ENCODE data around the gene RAB26.

Gene RAB26

GRCh38 chr16:2159175-2159838 lies 10.9 kb downstream of the RAB26 start:
- no peak for DNase-seq (ENCODE audit: low spot score)

- DNase-seq (ENCODE audit: low spot score): no peak
Observed at GRCh38 chr16:2160915-2161551, 12.6 kb downstream of the RAB26 start.

- no peak for DNase-seq (ENCODE audit: low spot score)
Observed at GRCh38 chr16:2161911-2162310, 13.5 kb downstream of the RAB26 start.

GRCh38 chr16:2162676-2163118 lies 14.3 kb downstream of the RAB26 start:
- no peak for DNase-seq (ENCODE audit: low spot score)

- DNase-seq (ENCODE audit: low spot score): no peak
Observed at GRCh38 chr16:2163211-2163881, 14.9 kb downstream of the RAB26 start.

- no peak for DNase-seq (ENCODE audit: low spot score)
Observed at GRCh38 chr16:2165861-2166260, 17.4 kb downstream of the RAB26 start.

- no peak for DNase-seq (ENCODE audit: low spot score)
Observed at GRCh38 chr16:2166263-2167067, 18.0 kb downstream of the RAB26 start.

GRCh38 chr16:2167068-2167638 lies 18.7 kb downstream of the RAB26 start:
- no peak for DNase-seq (ENCODE audit: low spot score)

- no peak for DNase-seq (ENCODE audit: low spot score)
Observed at GRCh38 chr16:2170080-2170479, 21.7 kb downstream of the RAB26 start.

- DNase-seq (ENCODE audit: low spot score): no peak
Observed at GRCh38 chr16:2170587-2171435, 22.4 kb downstream of the RAB26 start.

GRCh38 chr16:2171601-2172178 lies 23.3 kb downstream of the RAB26 start:
- no peak for DNase-seq (ENCODE audit: low spot score)

- DNase-seq (ENCODE audit: low spot score): no peak
Observed at GRCh38 chr16:2172688-2173335, 24.4 kb downstream of the RAB26 start.

GRCh38 chr16:2173366-2173765 lies 24.9 kb downstream of the RAB26 start:
- DNase-seq (ENCODE audit: low spot score): no peak

- DNase-seq (ENCODE audit: low spot score): no peak
Observed at GRCh38 chr16:2173916-2174315, 25.5 kb downstream of the RAB26 start.

- no peak for DNase-seq (ENCODE audit: low spot score)
Observed at GRCh38 chr16:2174396-2175131, 26.1 kb downstream of the RAB26 start.

GRCh38 chr16:2175454-2175853 lies 27.0 kb downstream of the RAB26 start:
- no peak for DNase-seq (ENCODE audit: low spot score)

GRCh38 chr16:2176047-2176446 lies 27.6 kb downstream of the RAB26 start:
- no peak for DNase-seq (ENCODE audit: low spot score)

GRCh38 chr16:2177101-2177500 lies 28.7 kb downstream of the RAB26 start:
- no peak for DNase-seq (ENCODE audit: low spot score)

- DNase-seq (ENCODE audit: low spot score): no peak
Observed at GRCh38 chr16:2177561-2177960, 29.1 kb downstream of the RAB26 start.
